G401.6 (cell line): Measurements from ENCODE around the gene PLD6.
"Not testable (repeated sequence)": the region's sequence is repeated elsewhere in the genome, so short reads cannot be mapped to it uniquely, and the experiment has no call there.

Experiments used
- FAIRE-seq: peaks from 2 replicates; lab custom pipeline; 2012; peaks lifted over from hg19 to GRCh38; lab: Jason Lieb, UNC

PLD6 gene

DNA sequence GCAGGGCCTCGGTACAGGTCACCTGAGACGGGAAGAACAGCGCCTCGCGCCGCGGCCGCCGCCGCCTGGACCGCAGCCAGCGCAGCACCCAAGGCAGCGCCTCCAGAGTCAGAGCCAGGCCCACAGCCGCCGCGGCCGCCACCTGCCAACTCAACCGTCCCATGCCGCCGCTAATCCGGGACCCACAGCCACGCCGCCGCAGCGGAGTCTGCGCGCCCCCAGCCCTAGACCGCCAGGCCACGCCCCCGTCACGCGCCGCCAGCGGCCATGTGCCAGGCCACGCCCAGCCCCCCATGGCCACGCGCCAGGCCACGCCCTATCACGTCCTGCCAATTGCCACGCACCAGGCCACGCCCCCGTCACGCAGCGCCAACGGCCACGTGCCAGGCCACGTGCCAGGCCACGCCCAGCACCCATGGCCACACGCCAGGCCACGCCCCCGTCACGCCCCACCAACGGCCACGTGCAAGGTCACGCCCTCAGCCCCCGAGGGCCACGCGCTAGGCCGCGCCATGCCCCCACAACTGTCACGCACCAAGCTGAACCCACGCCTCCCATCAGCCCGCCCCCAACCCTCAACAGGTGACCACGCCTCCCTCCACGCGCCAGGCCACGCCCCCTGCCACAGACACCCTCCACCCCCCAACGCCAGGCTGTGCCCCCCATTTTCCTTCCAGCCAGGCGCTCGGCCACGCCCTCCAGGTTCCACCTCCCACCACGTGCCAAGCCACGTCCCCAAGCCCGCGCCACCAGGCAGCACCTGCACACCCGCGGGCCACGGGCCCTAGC is at the start of gene PLD6:
Gene PLD6, minus strand, starts transcription at position 210 of the 789 bp plus-strand sequence. Its CDS starts 47 bp downstream, at position 163.
- peak; percentile 6 for FAIRE-seq

- FAIRE-seq: not testable (repeated sequence)
These were observed 49.6 kb upstream of the PLD6 start for GRCh38 chr17:17255689-17256088.

GRCh38 chr17:17254036-17254435 is 47.9 kb upstream of the PLD6 start:
- no peak for FAIRE-seq

GRCh38 chr17:17253406-17253805 is 47.3 kb upstream of the PLD6 start:
- FAIRE-seq: no peak

GRCh38 chr17:17252149-17252661 is 46.1 kb upstream of the PLD6 start:
- no peak for FAIRE-seq

DNA sequence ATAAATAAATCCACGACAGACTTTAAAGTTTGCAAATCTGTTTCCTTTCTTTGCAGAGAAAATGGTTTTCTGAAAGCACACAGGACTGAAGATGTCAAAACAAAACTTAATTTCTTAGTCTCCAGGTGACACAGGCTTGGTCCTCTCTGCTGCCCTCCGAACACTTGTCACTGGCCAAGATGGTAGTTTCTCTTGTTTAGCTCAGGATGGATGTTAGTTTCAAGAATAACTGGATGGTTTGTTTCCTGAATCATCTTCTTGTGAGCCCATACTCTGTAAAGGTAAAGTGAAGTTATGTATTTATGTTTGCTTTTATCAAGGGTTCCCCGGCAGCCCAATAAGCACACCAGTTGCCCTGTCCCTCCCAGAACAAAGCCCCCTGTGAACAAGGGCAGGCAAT is 40.7 kb upstream of the PLD6 start:
- no peak for FAIRE-seq

GRCh38 chr17:17243163-17243562 is 37.0 kb upstream of the PLD6 start:
- FAIRE-seq: no peak

DNA sequence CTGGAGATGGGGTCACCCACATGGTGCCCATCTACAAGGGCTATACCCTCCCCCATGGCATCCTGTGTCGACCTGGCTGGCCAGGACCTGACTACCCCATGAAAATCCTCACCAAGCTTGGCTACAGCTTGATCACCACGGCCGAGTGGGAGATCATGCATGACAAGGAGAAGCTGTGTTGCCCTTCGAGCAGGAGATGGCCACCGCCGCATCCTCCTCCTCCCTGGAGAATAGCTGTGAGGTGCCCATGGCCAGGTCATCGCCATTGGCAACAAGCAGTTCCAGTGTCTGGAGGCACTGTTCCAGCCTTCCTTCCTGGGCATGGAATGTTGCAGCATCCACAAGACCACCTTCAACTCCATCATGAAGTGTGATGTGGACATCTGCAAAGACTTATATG is 36.1 kb upstream of the PLD6 start:
- no peak for FAIRE-seq

DNA sequence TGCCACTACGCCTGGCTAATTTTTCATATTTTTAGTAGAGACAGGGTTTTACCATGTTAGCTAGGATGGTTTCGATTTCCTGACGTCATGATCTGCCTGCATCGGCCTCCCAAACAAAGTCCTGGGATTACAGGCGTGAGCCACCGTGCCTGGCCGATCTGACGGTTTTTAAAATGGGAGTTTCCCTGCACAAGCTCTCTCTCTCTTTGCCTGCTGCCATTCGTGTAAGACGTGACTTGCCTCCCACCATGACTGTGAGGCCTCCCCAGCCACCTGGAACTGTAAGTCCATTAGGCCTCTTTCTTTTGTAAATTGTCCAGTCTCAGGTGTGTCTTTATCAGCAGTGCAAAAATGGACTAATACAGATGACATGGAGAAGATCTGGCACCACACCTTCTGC is 35.5 kb upstream of the PLD6 start:
- no peak for FAIRE-seq

- no peak for FAIRE-seq
These were observed 33.7 kb upstream of the PLD6 start for GRCh38 chr17:17239832-17240231.

DNA sequence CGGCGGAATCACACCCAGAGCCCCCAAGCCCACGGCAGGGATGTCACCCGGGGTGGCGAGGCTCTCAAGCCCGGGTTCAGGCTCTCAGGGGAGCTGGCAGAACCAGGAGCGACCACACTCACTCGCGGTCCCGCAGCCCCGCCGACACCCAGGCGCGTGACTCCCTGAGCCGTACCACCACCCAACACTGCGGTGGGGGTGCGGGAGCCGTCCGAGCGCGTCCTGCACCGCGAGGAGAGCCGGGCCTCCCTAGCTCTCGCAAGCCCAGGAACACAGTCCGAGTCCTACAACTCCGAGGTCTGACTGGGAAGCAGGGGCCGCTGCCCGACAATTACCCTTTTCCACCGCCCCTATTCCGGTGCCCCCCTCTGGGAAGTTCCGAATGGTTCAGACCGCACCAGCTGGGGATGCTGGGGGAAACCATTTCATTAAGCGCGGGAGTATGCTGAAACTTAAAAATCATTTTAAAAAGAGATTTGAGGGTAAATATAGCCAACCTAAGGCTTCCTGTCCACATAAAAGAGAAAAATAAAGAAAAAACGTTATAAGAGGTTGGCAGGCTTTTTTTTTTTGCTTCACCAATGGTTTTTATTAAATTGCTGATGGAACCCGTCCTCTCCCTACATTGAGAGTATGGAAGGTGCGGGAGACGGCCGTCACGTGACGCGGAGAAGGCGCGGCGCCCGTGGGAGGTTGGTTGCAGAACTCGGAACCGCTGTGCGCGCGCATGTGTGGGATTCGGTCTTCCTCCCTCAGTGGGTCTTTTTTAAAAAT is 31.1 kb upstream of the PLD6 start, which contains the start of gene FLCN:
Gene FLCN, minus strand, starts transcription at position 143 of the 774 bp plus-strand sequence. CDS start 9,031 bp downstream, outside the sequence.
- FAIRE-seq: peak; percentile 46

GRCh38 chr17:17236295-17237025 is 30.3 kb upstream of the PLD6 start:
- no peak for FAIRE-seq

GRCh38 chr17:17235212-17236174 is 29.4 kb upstream of the PLD6 start:
- no peak for FAIRE-seq

GRCh38 chr17:17232303-17232621 is 26.1 kb upstream of the PLD6 start:
- FAIRE-seq: no peak

- FAIRE-seq: no peak
These were observed 25.6 kb upstream of the PLD6 start for GRCh38 chr17:17231621-17232302.

GRCh38 chr17:17229416-17230384 is 23.6 kb upstream of the PLD6 start:
- FAIRE-seq: no peak

- no peak for FAIRE-seq
These were observed 22.6 kb upstream of the PLD6 start for GRCh38 chr17:17228521-17229279.

DNA sequence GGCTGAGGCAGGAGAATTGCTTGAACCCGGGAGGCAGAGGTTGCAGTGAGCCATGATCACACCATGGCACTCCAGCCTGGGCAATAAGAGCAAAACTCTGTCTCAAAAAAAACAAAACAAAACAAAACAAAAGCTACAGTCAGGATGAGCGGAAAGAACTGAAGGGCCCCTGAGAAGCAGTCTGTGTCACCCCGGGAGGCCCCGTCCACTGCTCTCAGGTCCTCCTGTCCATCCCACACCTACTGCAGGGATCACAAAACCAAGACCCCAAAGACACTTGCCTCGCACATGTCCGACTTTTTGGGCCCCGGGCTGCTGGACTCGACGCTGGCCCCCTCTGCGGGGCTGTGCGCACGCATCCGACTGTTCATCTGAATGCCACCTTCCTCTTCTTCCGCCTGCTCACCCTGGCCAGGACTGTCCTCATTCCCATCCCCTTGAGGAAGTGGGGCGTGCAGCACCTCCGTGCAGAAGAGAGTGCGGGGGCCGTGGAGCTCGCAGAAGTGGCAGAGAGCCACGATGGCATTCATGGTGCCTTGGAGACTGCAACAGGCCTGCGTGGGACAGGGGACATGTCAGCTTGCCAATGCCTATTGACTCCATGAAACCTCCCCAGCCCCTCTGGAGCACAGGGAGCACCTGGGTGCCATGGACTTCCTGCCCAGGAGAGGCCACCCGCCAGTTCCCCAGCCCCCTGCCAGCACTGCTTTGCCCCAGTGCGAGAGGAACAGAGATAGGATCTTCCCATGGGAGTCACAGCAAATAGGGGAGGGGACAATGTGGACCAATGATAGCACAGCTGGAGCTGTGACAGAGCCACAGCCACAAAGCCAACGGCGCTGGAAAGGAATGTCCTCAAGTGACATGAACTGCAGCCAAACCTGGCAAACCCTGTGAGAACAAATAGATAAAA is 21.7 kb upstream of the PLD6 start:
- FAIRE-seq: no peak
